ENCODE data around the gene GDPD5.

GRCh38 chr11:75394085-75394840, 131.5 kb downstream of the GDPD5 start:
- TF ChIP-seq CTCF (IDR thresholded peaks at IDR 0.05) (no peak), FOXJ3 (CRISPR knock-in tag; IDR thresholded peaks at IDR 0.05; ENCODE audit: borderline replicate concordance) (no peak), USF2 (CRISPR knock-in tag; IDR thresholded peaks at IDR 0.05) (no peak)
